GM19351 (cell line): ENCODE data around the gene ATP8A2.

Source experiments
- ATAC-seq: cut with Tn5 transposase; IDR thresholded peaks from one replicate; pipeline ENCODE4 v1.9.1; 2021; ENCODE audit warnings: mild to moderate bottlenecking, moderate library complexity; ENCODE audit not compliant: unreplicated experiment

Gene ATP8A2

DNA sequence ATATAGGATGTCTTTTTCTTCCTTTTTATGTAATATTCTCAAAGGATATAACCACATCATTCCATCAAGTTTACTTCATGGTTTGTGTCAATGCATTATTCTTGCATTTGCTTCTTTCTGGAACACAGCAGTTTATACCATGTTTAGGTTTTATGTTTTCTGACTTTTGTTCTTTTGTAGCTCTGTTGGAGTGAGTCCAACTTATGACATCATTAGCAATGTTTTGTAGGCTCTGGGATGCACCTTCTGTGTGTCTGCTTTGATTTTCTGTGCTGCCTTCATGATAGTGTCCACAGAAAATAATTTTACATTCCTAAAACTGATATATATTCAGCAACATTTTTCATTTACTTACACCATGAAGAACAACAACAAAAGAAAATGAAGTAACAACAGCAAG is 611.1 kb downstream of the ATP8A2 start:
- ATAC-seq = no peak

GRCh38 chr13:25987987-25988386 is 616.2 kb downstream of the ATP8A2 start:
- no peak for ATAC-seq

DNA sequence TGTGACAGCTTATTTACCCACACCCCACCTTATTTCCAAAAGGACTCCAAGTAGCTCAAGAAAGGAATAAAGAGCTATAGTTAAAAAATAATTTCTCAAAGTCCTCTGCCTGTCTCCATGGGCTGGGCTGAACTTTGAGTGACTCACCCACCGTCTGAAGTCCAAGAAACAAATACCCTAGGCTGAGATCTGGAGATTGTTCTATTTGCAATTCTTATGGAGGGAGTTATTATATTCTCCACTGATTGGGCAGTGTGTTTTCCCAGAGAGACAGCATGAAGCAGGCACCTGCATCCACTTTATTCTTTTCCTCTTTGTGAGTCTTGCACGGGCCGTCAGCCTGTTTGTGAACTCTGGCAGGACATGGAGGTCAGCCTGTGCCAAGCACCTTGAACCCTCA is 616.9 kb downstream of the ATP8A2 start:
- no peak for ATAC-seq

GRCh38 chr13:25990801-25991200 is 619.0 kb downstream of the ATP8A2 start:
- ATAC-seq = no peak

GRCh38 chr13:25992076-25992475 is 620.3 kb downstream of the ATP8A2 start:
- no peak for ATAC-seq

GRCh38 chr13:26007261-26008125 is 635.7 kb downstream of the ATP8A2 start:
- ATAC-seq = no peak

DNA sequence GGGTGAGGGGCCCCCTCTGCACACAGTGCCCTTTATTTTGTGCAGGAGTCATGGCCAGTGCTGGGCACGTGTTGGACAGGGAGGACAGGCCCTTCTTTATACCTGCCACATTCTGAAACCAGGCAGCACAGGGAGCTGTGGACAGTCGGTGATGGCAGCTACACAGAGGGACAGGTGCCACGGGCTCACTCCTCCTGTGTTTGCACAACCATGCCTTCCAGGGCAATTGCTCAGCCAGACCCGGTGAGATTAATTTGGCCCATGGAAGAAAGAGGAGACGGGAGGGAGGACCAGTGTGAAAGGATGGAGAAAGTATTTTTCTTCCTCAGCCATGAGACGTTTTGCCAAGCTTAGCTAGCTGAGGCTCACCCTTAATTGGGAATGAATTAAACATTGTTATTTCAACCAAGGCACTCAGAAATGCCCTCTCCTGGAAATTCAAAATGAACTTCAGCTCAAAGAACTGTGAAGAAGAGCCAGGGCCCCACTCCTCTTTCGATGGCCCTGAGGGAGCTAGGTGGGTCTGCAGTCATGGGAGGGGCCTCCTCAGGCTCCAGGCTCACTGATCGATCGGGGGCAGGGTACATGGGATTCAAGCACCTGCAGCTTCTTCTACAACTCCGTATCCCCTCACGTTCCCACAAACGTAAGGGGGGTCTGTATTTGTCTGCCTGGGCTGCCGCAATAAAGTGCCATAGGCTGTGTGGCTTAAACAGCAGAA is 638.9 kb downstream of the ATP8A2 start:
- ATAC-seq = no peak

DNA sequence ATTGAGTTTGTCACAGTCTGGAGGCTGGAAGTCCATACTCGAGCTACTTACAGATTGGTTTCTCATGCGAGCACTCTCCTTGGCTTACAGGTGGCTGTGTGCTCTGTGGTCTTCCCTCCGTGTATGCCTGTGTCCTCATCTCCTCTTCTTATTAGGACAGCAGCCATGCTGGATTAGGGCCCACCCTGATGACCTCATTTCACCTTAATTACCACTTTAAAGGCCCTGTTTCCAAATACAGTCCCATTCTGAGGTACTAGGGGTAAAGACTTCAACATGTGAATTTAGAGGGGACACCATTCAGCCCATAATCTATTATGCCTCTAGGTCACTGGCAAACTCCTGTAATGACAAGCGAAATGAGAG is 639.4 kb downstream of the ATP8A2 start:
- no peak for ATAC-seq

- ATAC-seq = no peak
These were observed 640.4 kb downstream of the ATP8A2 start for GRCh38 chr13:26011996-26012821.

- no peak for ATAC-seq
These were observed 641.2 kb downstream of the ATP8A2 start for GRCh38 chr13:26012995-26013394.

DNA sequence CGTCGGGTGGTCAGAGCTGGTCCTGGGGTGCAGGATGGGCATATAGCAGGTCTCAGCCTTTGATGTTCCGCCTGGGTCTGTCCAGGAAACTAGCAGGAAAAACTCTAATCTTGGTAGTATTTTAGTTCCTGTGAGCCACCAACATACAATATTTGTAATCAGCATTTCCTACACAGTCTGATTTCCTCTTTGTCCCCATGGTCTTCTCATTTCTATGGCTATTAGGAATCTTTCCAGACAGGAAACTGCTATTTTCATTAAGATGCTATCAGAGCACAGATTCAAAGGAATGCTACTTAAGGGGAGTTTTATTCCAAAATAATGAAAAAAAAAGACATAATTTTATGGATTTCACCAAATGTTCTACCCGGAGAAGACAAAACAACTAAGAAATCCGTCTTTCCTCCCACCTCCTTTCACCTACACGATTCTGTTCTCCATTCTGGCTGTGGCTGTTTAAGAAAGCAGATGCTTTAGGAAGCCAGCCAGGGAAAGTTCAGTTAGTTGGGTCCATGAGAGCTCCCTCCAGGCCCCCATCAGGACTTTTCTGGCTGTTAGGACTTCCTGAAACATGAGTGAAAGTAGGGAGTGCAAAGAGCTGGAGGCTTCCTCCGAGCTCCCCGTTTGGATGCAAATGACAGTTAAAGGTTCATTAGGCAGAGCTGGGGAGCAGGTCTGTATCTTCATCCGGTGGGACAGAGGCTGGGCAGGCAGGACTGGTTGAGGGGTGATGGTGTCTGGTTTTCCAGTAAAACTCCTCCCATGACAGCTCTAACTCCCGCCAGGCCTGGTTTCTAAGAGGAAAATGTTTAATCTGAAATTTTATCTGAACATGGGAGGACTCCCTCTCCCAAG is 643.7 kb downstream of the ATP8A2 start:
- no peak for ATAC-seq

DNA sequence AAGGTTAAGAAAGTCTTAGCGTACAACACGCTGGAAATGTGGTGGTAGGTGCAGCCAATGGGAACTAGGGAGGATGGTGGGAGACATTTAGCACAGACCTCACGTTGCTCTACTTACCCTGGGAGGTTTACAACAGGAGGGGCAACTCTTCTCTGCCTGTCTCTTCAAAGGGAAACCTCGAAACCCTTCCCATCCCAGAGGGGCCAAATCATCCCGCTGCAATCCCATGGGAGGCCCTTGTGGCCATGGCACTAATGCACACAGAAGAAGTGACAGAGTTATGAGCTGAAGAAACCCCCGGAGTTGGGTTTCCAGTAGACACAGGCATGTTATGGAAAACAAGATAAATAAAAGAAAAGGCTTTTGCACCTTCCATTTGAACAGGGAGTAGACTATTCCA is 644.4 kb downstream of the ATP8A2 start:
- no peak for ATAC-seq

DNA sequence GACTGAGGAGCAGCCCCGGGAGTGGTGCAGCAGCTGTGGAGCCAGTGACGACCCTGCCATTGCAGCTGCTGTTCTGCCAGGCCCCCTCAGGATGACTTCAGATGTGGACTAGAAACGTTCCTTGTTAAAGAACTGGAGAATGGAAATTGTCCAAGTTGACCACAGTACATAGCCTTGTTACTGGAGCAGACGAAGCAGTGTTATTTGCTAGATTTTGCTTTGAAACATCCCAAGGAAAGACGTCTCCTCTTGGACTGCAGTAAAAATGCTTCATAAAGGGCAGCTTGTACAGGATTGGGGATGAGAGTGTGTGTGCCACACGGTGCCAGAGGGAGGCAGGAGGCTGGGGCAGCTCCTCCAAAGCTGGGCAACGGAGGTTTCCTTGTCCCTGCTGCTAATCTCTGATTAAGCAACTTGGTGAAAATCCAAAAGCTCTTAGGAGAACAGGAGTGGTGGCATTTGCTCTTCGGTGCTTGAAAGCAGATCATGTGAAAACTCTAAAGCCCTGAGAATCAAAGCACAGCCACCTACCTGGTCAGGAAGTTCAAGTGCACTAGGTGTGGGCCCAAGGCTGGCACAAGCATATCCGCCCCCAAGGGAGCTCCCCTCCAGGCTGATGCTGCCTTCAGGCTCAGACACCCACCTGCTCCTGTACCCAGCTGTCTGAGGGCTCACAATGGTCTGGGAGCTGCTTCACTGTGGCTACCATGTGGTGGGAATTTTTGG is 645.6 kb downstream of the ATP8A2 start:
- ATAC-seq = no peak

- ATAC-seq = no peak
These were observed 646.3 kb downstream of the ATP8A2 start for GRCh38 chr13:26017932-26018665.

DNA sequence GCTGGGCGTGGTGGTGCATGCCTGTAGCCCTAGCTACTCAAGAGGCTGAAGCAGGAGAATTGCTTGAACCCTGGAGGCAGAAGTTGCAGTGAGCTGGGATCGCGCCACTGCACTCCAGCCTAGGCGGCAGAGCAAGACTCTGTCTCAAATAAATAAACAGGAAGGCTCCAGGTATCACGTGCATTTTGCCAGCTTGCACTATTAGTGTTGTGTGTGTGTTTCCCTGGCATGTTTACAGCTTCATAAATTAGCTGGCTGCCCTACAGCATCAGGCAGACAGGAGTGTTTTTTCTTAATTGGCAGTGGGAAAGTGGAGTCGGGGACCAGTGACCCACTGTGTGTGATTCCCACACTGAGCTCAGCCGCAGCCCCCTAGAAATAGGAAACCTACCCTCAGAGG is 647.5 kb downstream of the ATP8A2 start:
- ATAC-seq = no peak

DNA sequence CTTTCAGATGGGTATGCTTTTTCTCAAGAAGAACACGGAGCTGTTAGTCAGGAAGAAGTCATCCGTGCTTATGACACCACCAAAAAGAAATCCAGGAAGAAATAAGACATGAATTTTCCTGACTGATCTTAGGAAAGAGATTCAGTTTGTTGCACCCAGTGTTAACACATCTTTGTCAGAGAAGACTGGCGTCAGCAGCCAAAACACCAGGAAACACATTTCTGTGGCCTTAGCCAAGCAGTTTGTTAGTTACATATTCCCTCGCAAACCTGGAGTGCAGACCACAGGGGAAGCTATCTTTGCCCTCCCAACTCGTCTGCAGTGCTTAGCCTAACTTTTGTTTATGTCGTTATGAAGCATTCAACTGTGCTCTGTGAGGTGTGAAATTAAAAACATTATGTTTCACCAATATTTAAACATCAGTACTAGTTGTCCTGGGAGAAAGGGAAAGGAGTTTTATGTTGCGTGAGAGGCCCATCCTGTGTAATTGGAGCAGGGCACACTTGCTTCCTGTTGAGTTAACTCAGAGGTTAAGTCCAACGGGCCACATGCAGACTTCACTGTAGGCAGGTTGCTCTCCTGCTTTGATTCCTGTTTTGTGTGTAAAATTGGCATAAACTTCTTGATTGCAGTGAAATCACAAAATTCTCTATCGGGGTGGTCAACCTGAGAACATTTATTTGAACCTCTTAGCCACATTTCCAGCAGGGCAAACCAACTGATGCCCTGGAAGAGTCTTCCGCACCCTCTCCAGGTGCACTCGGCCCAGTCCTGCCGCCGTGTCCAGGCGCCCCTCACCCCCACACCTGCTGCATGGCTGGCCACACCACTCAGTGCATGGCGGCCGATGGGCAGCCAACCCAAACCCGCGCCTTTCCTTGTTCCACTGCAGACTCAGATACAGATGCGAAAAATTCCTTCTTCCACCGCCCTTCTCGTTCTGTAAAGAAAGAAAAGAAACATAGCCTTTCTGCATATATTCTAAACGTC is 648.4 kb downstream of the ATP8A2 start:
- no peak for ATAC-seq

DNA sequence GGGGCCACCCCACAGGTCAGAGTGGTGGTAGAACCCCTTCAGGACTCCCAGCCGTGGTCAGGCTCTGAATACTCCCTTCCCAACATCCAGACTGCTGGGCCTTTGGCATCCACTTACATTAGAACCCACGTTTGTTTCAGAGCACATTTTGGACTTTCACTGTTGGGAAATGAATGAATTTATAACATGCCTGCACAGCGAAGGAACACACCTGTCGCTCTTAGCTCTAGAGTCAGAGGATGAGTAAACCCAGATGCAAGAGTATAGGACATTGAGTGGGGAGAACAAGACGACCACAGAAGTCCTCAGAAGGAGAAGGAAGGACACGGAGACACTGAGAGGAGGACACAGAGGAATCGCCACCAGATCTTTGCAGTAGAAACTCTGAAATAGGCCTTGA is 649.1 kb downstream of the ATP8A2 start:
- no peak for ATAC-seq

DNA sequence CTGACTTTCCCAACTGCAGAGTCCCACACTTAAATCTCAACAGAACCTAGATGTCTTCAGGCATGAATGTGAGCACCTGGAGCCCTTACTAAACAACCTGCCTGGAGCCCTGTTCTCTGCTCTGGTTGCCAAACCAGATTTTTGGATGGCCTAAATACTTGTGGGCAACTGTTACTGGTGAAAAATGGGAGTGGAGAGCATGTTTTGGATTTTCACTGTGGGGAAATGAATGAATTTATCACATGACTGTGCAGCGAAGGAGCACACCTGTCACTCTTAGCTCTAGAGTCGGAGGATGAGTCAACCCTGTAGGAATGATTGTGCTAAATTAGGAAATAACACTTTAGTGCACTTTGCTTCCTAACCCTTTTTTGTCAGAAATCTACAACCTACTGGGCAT is 649.7 kb downstream of the ATP8A2 start:
- ATAC-seq = no peak
